SU-DHL-6 (cell line): Measurements from ENCODE around the gene NRP1.

Source experiments
- H2AFZ ChIP-seq: fragments of 200-600 bp; sonication (generic); 2 replicates; pipeline ENCODE4 v1.6.1; 2014; ENCODE audit warnings: low read depth, mild to moderate bottlenecking, moderate library complexity, mixed read lengths, antibody characterized with exemption, low read length; ENCODE audit not compliant: severe bottlenecking
- H3F3A ChIP-seq: fragments of 200-600 bp; shearing (Covaris generic); 2 replicates; pipeline ENCODE4 v1.6.0; 2016; ENCODE audit warnings: antibody characterized with exemption, mild to moderate bottlenecking; ENCODE audit not compliant: insufficient read depth
- H3K27ac ChIP-seq: fragments of 200-600 bp; sonication (generic); 2 replicates; pipeline ENCODE4 v1.5.1; 2016; ENCODE audit warnings: low read depth, mild to moderate bottlenecking, low read length, moderate library complexity, mixed read lengths
- H3K27me3 ChIP-seq: fragments of 200-600 bp; sonication (generic), shearing (Covaris generic); 2 replicates; pipeline ENCODE4 v1.6.0; 2014; ENCODE audit warnings: mild to moderate bottlenecking, low read length
- H3K36me3 ChIP-seq: fragments of 200-600 bp; sonication (generic); 2 replicates; pipeline ENCODE4 v1.6.1; 2014; ENCODE audit warnings: mild to moderate bottlenecking, low read length, mixed read lengths
- H3K4me2 ChIP-seq: fragments of 300-600, 200-600 bp; shearing (Covaris generic), sonication (generic); 2 replicates; pipeline ENCODE4 v1.6.0; 2014; ENCODE audit warnings: low read length, low read depth, mild to moderate bottlenecking; ENCODE audit not compliant: poor library complexity, severe bottlenecking
- H3K4me3 ChIP-seq: fragments of 200-600 bp; sonication (generic); 2 replicates; pipeline ENCODE4 v1.5.1; 2014; ENCODE audit warnings: antibody characterized with exemption, low read length, mild to moderate bottlenecking, mixed read lengths; ENCODE audit not compliant: insufficient read depth, poor library complexity, severe bottlenecking
- H3K79me2 ChIP-seq: fragments of 200-600 bp; sonication (generic); 2 replicates; pipeline ENCODE4 v1.6.1; 2014; ENCODE audit warnings: mild to moderate bottlenecking, low read length, moderate library complexity; ENCODE audit not compliant: insufficient read depth
- H3K9ac ChIP-seq: fragments of 200-600 bp; sonication (generic); 2 replicates; pipeline ENCODE4 v1.7.0; 2014; ENCODE audit warnings: mild to moderate bottlenecking, low read length
- H3K9me2 ChIP-seq: fragments of 200-600 bp; sonication (generic); replicated peaks from 2 replicates; pipeline ENCODE4 v1.6.1; 2014; ENCODE audit warnings: low read length; ENCODE audit not compliant: insufficient read depth
- H3K9me3 ChIP-seq: fragments of 200-600 bp; sonication (generic); 2 replicates; pipeline ENCODE4 v1.6.1; 2014; ENCODE audit warnings: low read length, mixed read lengths; ENCODE audit not compliant: insufficient read depth
- H4K20me1 ChIP-seq: fragments of 200-600 bp; sonication (generic); 2 replicates; pipeline ENCODE4 v1.6.1; 2014; ENCODE audit warnings: low read depth, mild to moderate bottlenecking, antibody characterized with exemption, low read length, moderate library complexity, mixed read lengths
- CTCF ChIP-seq: fragments of 200-600 bp; sonication (generic); IDR thresholded peaks from one replicate; pipeline ENCODE4 v1.5.1; 2017; ENCODE audit warnings: antibody characterized with exemption, mild to moderate bottlenecking, low read length, moderate library complexity; ENCODE audit not compliant: insufficient read depth, poor library complexity, severe bottlenecking
- EZH2phosphoT487 ChIP-seq: fragments of 200-600 bp; sonication (generic), shearing (Covaris generic); conservative IDR thresholded peaks from 2 replicates; pipeline ENCODE4 v1.6.1; 2018; ENCODE audit warnings: mild to moderate bottlenecking, antibody characterized with exemption, low read length, moderate library complexity, mixed read lengths

The NRP1 gene

GRCh38 chr10:33129996-33130386, 204.5 kb downstream of the NRP1 start:
- Histone ChIP-seq H3K27me3 (no peaks in the 10 kb centered on the region), H3K4me3 (no peak overlapping the region), H2AFZ (no peak overlapping the region), H3K79me2 (no peaks in the 10 kb centered on the region), H3K27ac (no peak overlapping the region), H3K36me3 (no peaks in the 10 kb centered on the region), H3F3A (no peaks in the 10 kb centered on the region), H4K20me1 (no peaks in the 10 kb centered on the region), H3K9me2 (no peaks in the 10 kb centered on the region), H3K4me2 (no peak overlapping the region), H3K9ac (no peak overlapping the region), H3K9me3 (no peaks in the 10 kb centered on the region)
- TF ChIP-seq CTCF (no peak), EZH2phosphoT487 (no peak)

- Histone ChIP-seq H3K36me3 (no peaks in the 10 kb centered on the region), H3K4me2 (no peak overlapping the region), H4K20me1 (no peaks in the 10 kb centered on the region), H3K9me3 (no peaks in the 10 kb centered on the region), H3K27me3 (no peaks in the 10 kb centered on the region), H3K79me2 (no peaks in the 10 kb centered on the region), H3F3A (no peaks in the 10 kb centered on the region), H3K9ac (no peak overlapping the region), H2AFZ (no peak overlapping the region), H3K27ac (no peak overlapping the region), H3K4me3 (no peak overlapping the region), H3K9me2 (no peaks in the 10 kb centered on the region)
- TF ChIP-seq CTCF (no peak), EZH2phosphoT487 (no peak)
Measured at GRCh38 chr10:33129141-33129995, 205.1 kb downstream of the NRP1 start.

GRCh38 chr10:33127622-33128021, 206.8 kb downstream of the NRP1 start:
- no peaks in the 10 kb centered on the region for H3K36me3 ChIP-seq
- no peak for TF ChIP-seq EZH2phosphoT487
- TF ChIP-seq CTCF, result no peak
- no peaks in the 10 kb centered on the region for H3K9me2 ChIP-seq
- no peaks in the 10 kb centered on the region for H3K9me3 ChIP-seq
- no peak overlapping the region for H3K27ac ChIP-seq
- H3K4me2 ChIP-seq, result no peak overlapping the region
- no peaks in the 10 kb centered on the region for H4K20me1 ChIP-seq
- no peaks in the 10 kb centered on the region for H3K79me2 ChIP-seq
- no peaks in the 10 kb centered on the region for H3F3A ChIP-seq
- no peak overlapping the region for H3K9ac ChIP-seq
- no peaks in the 10 kb centered on the region for H3K27me3 ChIP-seq
- H2AFZ ChIP-seq, result no peak overlapping the region
- no peak overlapping the region for H3K4me3 ChIP-seq
